A549 (cell line): ENCODE results near the gene CLIP1.

Experiments used
- CTCF ChIP-seq: fragments of >200 bp; sonication (Bioruptor Twin); formaldehyde crosslinking; IDR thresholded peaks from 3 replicates; pipeline ENCODE4 v1.5.1; 2016
- HDAC2 ChIP-seq: fragments of 200-600 bp; sonication (generic); IDR thresholded peaks from 2 replicates; pipeline ENCODE4 v1.6.1; 2016
- HMGXB4 ChIP-seq: fragments of 250-450 bp; sonication (Bioruptor Pico); IDR thresholded peaks from 2 replicates; pipeline ENCODE4 v1.5.0; 2021; ENCODE audit warnings: mild to moderate bottlenecking, moderate library complexity, borderline replicate concordance

DNA sequence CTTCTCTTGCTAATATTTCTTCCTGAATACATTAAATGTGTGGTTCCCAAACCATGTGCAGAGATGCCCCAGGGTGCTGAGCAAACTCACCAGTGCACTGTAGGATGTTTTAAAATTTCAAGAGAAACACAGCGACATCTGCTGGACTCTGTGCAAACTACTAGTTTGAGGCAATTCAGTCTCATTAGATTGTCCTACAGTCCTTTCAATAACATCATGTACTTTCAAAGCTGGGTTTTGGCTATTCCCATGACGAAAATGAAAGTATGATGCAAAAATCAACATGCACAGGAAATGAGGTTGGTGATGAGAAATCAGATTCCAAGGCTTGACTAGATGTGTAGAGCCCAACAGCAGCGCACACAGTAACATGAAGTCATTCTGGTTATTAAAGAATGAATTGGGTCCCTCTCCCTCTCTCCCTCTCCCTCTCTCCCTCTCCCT is 66.3 kb downstream of the CLIP1 start:
- no peak for TF ChIP-seq HDAC2
- TF ChIP-seq HMGXB4 (CRISPR knock-in tag), result no peak
- TF ChIP-seq CTCF, result peak; percentile 86
